CD14-positive monocyte (primary cell): ENCODE results near the gene NEBL. TPM values are rescaled to one million over a fixed set of nuclear protein-coding genes. Genes with fewer than 3 reads are reported as not detected.

Experiments
- DNase-seq, 3 donors: peaks; one replicate each; pipeline ENCODE4 v3.0.0-alpha.2; 2011 to 2022
- H2AFZ ChIP-seq: 2 replicates; pipeline ENCODE4 v1.6.0; 2012; ENCODE audit warnings: mild to moderate bottlenecking, low read depth, low read length, inconsistent platforms; ENCODE audit not compliant: insufficient read depth, poor library complexity, severe bottlenecking
- H3K27ac ChIP-seq, 2 donors: 1 replicate in 1 of 2; 2 replicates in 1 of 2; pipeline ENCODE4 v1.5.1; 2012 to 2013; ENCODE audit warnings: low read length in 2 of 2, control low read depth in 1 of 2, inconsistent platforms in 1 of 2, low read depth in 1 of 2, mild to moderate bottlenecking in 1 of 2
- H3K27me3 ChIP-seq, 2 donors: one replicate each; pipeline versions ENCODE4 v1.6.0 to v1.6.1; 2011 to 2013; ENCODE audit warnings: low read length in 2 of 2; ENCODE audit not compliant: control insufficient read depth in 2 of 2, insufficient read depth in 2 of 2
- H3K36me3 ChIP-seq, 2 donors: replicated peaks in 1 of 2; 1 replicate in 1 of 2; 2 replicates in 1 of 2; pipeline versions ENCODE4 v1.5.1 to v1.6.1; 2012 to 2013; ENCODE audit warnings: low read length in 2 of 2, control low read depth in 1 of 2, inconsistent platforms in 1 of 2, mild to moderate bottlenecking in 1 of 2; ENCODE audit not compliant: insufficient read depth in 2 of 2, control insufficient read depth in 1 of 2
- H3K4me1 ChIP-seq, 2 donors: 1 replicate in 1 of 2; 2 replicates in 1 of 2; pipeline versions ENCODE4 v1.5.1 to v1.6.1; 2012 to 2013; ENCODE audit warnings: low read length in 2 of 2, control low read depth in 1 of 2, inconsistent platforms in 1 of 2, mild to moderate bottlenecking in 1 of 2, moderate library complexity in 1 of 2; ENCODE audit not compliant: insufficient read depth in 2 of 2, control insufficient read depth in 1 of 2
- H3K4me2 ChIP-seq: replicated peaks from 2 replicates; pipeline ENCODE3; 2012; ENCODE audit warnings: low read length, moderate library complexity, mild to moderate bottlenecking; ENCODE audit not compliant: poor library complexity, severe bottlenecking; ENCODE audit errors: extremely low read depth
- H3K4me3 ChIP-seq, 3 experiments: fragments of 200-600 bp in 1 of 3; sonication (generic) in 1 of 3; replicated peaks in 1 of 3; 1 replicate in 2 of 3; 2 replicates in 1 of 3; pipeline ENCODE4 v1.5.1; 2011 to 2013; ENCODE audit warnings: low read length in 3 of 3, mild to moderate bottlenecking in 3 of 3, control low read depth in 2 of 3, low read depth in 2 of 3, inconsistent platforms in 1 of 3, moderate library complexity in 1 of 3
- H3K79me2 ChIP-seq: 2 replicates; pipeline ENCODE4 v1.6.0; 2012; ENCODE audit warnings: mild to moderate bottlenecking, control low read depth, inconsistent platforms, low read length, moderate library complexity; ENCODE audit not compliant: insufficient read depth
- H3K9ac ChIP-seq: 2 replicates; pipeline ENCODE4 v1.6.0; 2017; ENCODE audit warnings: low read length, mild to moderate bottlenecking; ENCODE audit not compliant: insufficient read depth, poor library complexity, severe bottlenecking
- H3K9me3 ChIP-seq, 2 donors: replicated peaks in 1 of 2; 1 replicate in 1 of 2; 2 replicates in 1 of 2; pipeline versions ENCODE4 v1.5.1 to v1.6.1; 2012 to 2013; ENCODE audit warnings: low read length in 2 of 2, control low read depth in 1 of 2; ENCODE audit not compliant: control insufficient read depth in 1 of 2, insufficient read depth in 1 of 2
- H4K20me1 ChIP-seq: 2 replicates; pipeline ENCODE4 v1.6.0; 2012; ENCODE audit warnings: mild to moderate bottlenecking, low read length, control low read depth, moderate library complexity; ENCODE audit not compliant: insufficient read depth
- H3K27ac Mint-ChIP-seq, 7 donors: one replicate each; pipeline ENCODE4 v1.8.0; 2020; ENCODE audit warnings: mild to moderate bottlenecking in 7 of 7, mixed read lengths in 7 of 7, moderate library complexity in 6 of 7, inconsistent platforms in 2 of 7
- H3K27me3 Mint-ChIP-seq, 3 donors: one replicate each; pipeline ENCODE4 v1.8.0; 2021 to 2022; ENCODE audit warnings: low read depth in 3 of 3, mild to moderate bottlenecking in 3 of 3, mixed read lengths in 3 of 3, moderate library complexity in 3 of 3, inconsistent platforms in 1 of 3
- H3K36me3 Mint-ChIP-seq, 2 donors: one replicate each; pipeline ENCODE4 v1.8.0; 2020; ENCODE audit warnings: mixed read lengths in 2 of 2, inconsistent platforms in 1 of 2, mild to moderate bottlenecking in 1 of 2
- H3K4me1 Mint-ChIP-seq: one replicate; pipeline ENCODE4 v1.8.0; 2020; ENCODE audit warnings: mild to moderate bottlenecking, mixed read lengths
- H3K4me3 Mint-ChIP-seq, 2 donors: one replicate each; pipeline ENCODE4 v1.8.0; 2020; ENCODE audit warnings: mild to moderate bottlenecking in 2 of 2, mixed read lengths in 2 of 2, moderate library complexity in 1 of 2
- H3K9me3 Mint-ChIP-seq, 7 donors: one replicate each; pipeline ENCODE4 v1.8.0; 2020 to 2022; ENCODE audit warnings: mixed read lengths in 7 of 7, mild to moderate bottlenecking in 6 of 7, moderate library complexity in 6 of 7, inconsistent platforms in 2 of 7
- CTCF ChIP-seq: fragments of 200-600 bp; IDR thresholded peaks from one replicate; pipeline ENCODE4 v1.8.0; 2022; ENCODE audit warnings: antibody characterized with exemption, mild to moderate bottlenecking
- WGBS: methylation state at CpG from one replicate; pipeline ENCODE4 v1.1.5; 2013; ENCODE audit warnings: missing lambda C conversion rate; ENCODE audit not compliant: insufficient coverage; 5-methylcytosine and 5-hydroxymethylcytosine counted together
- intact Hi-C, 2 donors: fragments of 100-400 bp; cut with micrococcal nuclease; formaldehyde crosslinking; loops; one replicate each; pipeline versions ENCODE4 v1.15.0 to v1.15.1; 2023
- polyA plus RNA-seq, 3 donors: library from polyadenylated mRNA; depleted of rRNA in 1 of 3; unstranded in 2 of 3; stranded (reverse) in 1 of 3; fragments of 300-500 nt in 2 of 3; fragments of >200 nt in 1 of 3; fragmentation: Illumina TruSeq in 2 of 3; gene quantifications; 1 replicate in 2 of 3; 2 replicates in 1 of 3; pipeline ENCODE4 v1.2.3, GENCODE V29; 2012 to 2021

NEBL gene
- polyA plus RNA-seq, 3 donors, result 9.7 TPM; not detected in 2

GRCh38 chr10:20856484-20856883 is 40.6 kb downstream of the NEBL start:
- Histone ChIP-seq H3K4me2 (no peak overlapping the region), H3K9me3 (no peaks in the 10 kb centered on the region), H3K4me1 (no peaks in the 10 kb centered on the region), H3K9ac (no peak overlapping the region), H3K27me3 (no peaks in the 10 kb centered on the region), H3K27ac (no peak overlapping the region), H3K79me2 (no peaks in the 10 kb centered on the region), H4K20me1 (no peaks in the 10 kb centered on the region), H2AFZ (no peak overlapping the region), H3K36me3 (no peaks in the 10 kb centered on the region), H3K4me3 (no peak overlapping the region)
- no CpG with 5 or more reads among the region's 1 CpG for WGBS
- no peak overlapping the region for H3K4me3 Mint-ChIP-seq
- H3K9me3 Mint-ChIP-seq, result no peaks in the 10 kb centered on the region
- H3K36me3 Mint-ChIP-seq, result peaks cover 0 to 9% of the 10 kb centered on the region in 2 donors
- no peak overlapping the region for H3K27ac Mint-ChIP-seq
- H3K4me1 Mint-ChIP-seq, result no peaks in the 10 kb centered on the region
- TF ChIP-seq CTCF, result no peak
- peaks cover 0 to 2% (median under 1%) of the 10 kb centered on the region in 3 donors for H3K27me3 Mint-ChIP-seq
- no peak for DNase-seq
- intact Hi-C loops, result no loop called here

GRCh38 chr10:20855398-20856038 is 41.6 kb downstream of the NEBL start:
- Histone ChIP-seq H3K4me1 (no peaks in the 10 kb centered on the region), H3K27me3 (no peaks in the 10 kb centered on the region), H3K9me3 (no peaks in the 10 kb centered on the region), H3K36me3 (no peaks in the 10 kb centered on the region), H3K4me2 (no peak overlapping the region), H4K20me1 (no peaks in the 10 kb centered on the region), H2AFZ (no peak overlapping the region), H3K4me3 (no peak overlapping the region), H3K79me2 (no peaks in the 10 kb centered on the region), H3K9ac (no peak overlapping the region), H3K27ac (no peak overlapping the region)
- peak; percentile 41 for TF ChIP-seq CTCF
- intact Hi-C loops, result no loop called here
- Mint-ChIP-seq H3K4me1 (no peaks in the 10 kb centered on the region), H3K4me3 (no peak overlapping the region), H3K36me3 (peaks cover 0 to 6% of the 10 kb centered on the region in 2 donors), H3K9me3 (no peaks in the 10 kb centered on the region), H3K27me3 (peaks cover 0 to 6% (median 2%) of the 10 kb centered on the region in 3 donors), H3K27ac (no peak overlapping the region)
- DNase-seq, result peak in 1 of 3 donors; percentile 7
- WGBS, result no CpG with 5 or more reads among the region's 5 CpGs
